ENCODE measurements around the gene PPL. TPM values are rescaled to one million over a fixed set of nuclear protein-coding genes. Genes with fewer than 3 reads are reported as not detected.

The PPL gene
- total RNA-seq, 4 donors from 2014 or later: 31.3 to 97.6 (median 59.5) TPM

DNA sequence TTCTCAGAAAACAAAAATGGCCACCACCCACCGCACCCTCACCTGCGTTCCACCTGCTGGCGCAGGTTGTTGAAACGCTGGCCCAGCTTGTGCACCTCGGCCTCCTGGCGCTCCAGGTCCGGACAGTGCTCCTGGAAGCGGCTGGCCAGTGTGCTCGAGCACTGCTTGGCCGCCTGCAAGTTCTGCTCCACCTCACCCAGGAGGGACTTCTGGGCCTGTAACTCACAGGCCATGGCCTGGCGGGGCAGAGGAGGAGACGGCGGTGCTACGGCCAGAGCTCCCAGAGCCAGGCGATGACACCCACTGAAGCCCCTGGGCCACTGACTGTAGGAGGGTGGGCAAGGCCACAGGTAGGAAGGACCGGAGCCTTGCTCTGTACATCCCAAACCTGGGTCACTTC, 46.3 kb downstream of the PPL start:
- TF ChIP-seq, protein P1, sequence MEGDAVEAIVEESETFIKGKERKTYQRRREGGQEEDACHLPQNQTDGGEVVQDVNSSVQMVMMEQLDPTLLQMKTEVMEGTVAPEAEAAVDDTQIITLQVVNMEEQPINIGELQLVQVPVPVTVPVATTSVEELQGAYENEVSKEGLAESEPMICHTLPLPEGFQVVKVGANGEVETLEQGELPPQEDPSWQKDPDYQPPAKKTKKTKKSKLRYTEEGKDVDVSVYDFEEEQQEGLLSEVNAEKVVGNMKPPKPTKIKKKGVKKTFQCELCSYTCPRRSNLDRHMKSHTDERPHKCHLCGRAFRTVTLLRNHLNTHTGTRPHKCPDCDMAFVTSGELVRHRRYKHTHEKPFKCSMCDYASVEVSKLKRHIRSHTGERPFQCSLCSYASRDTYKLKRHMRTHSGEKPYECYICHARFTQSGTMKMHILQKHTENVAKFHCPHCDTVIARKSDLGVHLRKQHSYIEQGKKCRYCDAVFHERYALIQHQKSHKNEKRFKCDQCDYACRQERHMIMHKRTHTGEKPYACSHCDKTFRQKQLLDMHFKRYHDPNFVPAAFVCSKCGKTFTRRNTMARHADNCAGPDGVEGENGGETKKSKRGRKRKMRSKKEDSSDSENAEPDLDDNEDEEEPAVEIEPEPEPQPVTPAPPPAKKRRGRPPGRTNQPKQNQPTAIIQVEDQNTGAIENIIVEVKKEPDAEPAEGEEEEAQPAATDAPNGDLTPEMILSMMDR (IDR thresholded peaks at IDR 0.05): no peak
- ATAC-seq (ENCODE audit: low FRiP score) (no peak), DNase-seq (ENCODE audit: low spot score) (no peak)

DNA sequence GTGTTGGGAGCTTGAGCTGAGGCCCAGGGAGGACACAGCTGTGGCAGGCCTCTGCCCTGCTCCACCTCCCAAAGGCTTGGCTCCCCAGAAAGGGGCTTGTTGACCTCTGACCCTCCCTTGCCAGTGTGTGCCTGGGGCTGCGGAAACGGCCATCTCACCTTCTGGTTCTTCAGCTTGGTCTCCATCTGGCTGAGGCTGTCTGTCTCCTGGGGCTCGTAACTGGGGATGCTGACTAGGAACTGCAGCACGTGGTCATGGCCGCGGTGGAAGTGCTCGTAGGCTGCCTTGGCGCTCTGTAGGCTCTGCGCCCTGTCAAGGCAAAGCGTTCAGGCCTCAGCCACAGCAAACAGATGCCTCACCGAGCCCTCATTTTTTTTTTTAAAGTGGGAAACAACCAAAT, 46.9 kb downstream of the PPL start:
- TF ChIP-seq, protein P1 (IDR thresholded peaks at IDR 0.05): no peak
- ATAC-seq (ENCODE audit: low FRiP score) (no peak), DNase-seq (ENCODE audit: low spot score) (no peak)

DNA sequence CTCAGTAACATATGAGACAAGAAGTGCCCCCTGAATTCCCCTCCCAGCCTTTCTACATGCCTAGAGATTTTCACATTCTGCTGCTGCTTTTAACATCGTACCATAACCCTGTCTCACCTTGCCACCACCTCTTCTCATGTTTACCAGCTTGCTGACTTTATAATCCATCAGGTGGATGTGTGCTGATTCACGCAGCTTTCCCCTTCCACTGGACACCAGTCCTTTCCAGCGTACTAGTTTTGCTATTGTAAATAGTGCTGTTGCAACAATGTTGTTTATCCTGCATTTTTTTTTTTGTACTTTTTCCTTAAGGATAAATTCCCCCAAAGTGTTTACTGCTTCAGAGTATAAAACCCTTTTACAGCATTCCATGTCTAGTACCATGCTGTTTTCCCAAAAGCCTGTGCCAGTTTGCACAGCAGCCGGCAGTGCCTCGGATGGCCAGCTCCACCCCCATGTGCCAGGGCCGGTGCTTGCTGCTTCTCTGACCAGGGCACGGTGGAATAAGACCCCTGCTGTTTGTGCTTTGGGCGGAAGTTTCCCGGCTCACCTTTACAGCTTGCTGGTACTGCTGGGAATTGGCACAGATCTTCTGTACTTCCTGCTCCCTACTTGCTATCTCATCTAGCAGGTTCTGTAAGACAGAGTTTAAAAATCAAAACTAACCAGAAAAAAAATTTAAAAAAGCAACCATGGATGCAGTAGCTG, 48.4 kb downstream of the PPL start:
- no peak for DNase-seq (ENCODE audit: low spot score)
- no peak for ATAC-seq (ENCODE audit: low FRiP score)
- TF ChIP-seq, protein P1 (IDR thresholded peaks at IDR 0.05): no peak

DNA sequence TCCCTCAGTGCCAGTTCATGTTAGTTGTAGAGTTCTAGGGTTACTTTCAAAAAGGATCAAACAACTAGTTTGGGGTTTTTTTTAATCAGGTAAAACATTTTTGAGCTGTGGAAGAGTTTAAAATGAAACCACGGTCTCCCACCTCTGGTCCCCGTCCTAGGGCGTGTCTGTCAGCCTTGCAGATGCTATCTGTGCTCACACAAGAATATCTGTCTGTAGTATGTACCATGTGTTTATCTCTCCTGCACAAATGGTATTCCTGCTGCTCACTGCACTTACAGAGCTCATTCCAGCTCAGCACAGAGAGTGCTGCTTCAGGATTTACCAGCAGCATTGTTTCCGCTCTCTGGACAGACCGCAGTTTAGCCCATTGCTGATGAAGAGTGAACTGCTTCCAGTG, 50.8 kb downstream of the PPL start:
- DNase-seq (ENCODE audit: low spot score): no peak
- no peak for ATAC-seq (ENCODE audit: low FRiP score)
- TF ChIP-seq, protein P1 (IDR thresholded peaks at IDR 0.05): no peak

DNA sequence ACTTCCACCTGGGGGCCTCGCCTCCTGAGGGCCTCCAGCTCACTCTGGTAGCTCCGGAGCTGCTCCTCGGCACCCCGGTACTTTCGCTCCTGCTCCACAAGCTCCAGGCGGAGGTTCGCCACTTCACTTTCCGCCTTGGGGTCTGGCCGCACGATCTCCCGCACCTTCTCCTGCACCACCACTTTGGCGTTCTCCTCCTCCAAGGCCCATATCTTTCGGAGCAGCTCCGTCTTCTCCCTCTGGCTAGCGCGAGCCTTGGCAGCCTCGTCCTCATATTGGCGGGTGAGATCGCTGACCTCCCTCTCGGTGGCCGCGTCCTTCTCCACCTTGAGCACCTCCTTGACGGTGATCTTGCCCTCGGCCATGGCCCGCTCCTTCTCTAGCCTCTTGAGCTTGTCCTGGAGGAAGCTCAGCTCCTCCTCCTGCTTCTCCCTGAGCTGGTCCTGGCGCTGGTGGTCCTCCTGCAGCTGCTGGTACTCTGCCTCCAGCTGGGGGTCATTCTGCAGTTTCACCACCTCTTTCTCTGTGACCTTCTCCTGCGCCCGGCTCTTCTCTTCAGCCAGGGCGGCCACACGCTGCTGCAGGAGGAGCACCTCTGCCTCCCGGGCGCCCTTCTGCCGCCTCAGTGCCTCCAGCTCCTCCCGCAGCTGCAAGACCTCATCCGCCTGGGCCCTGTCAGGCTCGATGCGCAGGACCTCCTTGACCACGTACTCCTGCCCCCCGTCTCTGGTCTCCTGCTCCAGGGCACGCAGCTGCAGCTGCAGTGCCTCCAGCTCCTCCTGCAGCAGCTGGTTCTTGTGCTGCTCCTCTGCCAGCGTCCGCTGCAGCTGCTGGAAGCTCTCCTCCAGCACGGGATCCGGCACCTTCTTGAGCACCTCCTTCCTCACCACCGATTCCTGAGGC, 51.7 kb downstream of the PPL start:
- DNase-seq (ENCODE audit: low spot score) (no peak), ATAC-seq (ENCODE audit: low FRiP score) (no peak)
- TF ChIP-seq, protein P1 (IDR thresholded peaks at IDR 0.05): no peak

DNA sequence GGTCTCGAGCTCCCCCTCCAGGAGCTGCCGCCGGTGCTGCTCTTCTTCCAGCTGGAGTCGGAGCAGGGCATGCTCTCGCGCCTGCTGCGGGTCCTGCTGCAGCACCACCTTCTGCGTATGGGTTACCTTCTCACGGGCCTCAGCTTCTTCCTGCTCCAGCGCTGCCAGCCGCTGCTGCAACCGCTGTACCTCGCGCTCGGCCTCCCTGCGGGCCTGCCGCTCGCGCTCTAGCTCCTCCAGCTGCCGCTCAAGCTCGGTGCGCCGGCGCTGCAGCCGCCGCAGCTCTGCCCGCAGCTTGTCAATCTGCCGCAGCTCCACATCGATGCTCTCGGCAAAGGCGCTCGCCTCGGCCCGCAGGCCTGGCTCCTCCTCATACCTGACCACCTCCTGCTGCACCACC, 52.7 kb downstream of the PPL start:
- ATAC-seq (ENCODE audit: low FRiP score) (no peak), DNase-seq (ENCODE audit: low spot score) (no peak)
- TF ChIP-seq, protein P1 (IDR thresholded peaks at IDR 0.05): no peak
